HEK293 (cell line): ENCODE results near the gene C12orf56.

Source experiments
- CTCF ChIA-PET: fragments of 350-600 bp; formaldehyde crosslinking; extraction: SDS; loops from one replicate; lab custom pipeline; 2021; ENCODE audit warnings: antibody characterized with exemption; lab: Yijun Ruan, JAX
- POLR2A ChIA-PET: fragments of 300-600 bp; formaldehyde crosslinking; extraction: SDS; loops from one replicate; lab custom pipeline; 2020; ENCODE audit warnings: antibody characterized with exemption, inconsistent platforms; lab: Yijun Ruan, JAX
- H3K27ac ChIP-seq: fragments of 200-500 bp; sonication (Bioruptor generic); 2 replicates; pipeline ENCODE4 v1.5.1; 2014; ENCODE audit warnings: low read depth, low read length, control low read depth, inconsistent platforms; ENCODE audit errors: extremely low read depth
- H3K36me3 ChIP-seq, 2 experiments: fragments of 200-500 bp in 1 of 2; sonication (Bioruptor generic) in 1 of 2; 1 replicate in 1 of 2; 2 replicates in 1 of 2; pipeline ENCODE4 v1.5.1; 2014 to 2017; ENCODE audit warnings: inconsistent platforms in 2 of 2, low read length in 2 of 2; ENCODE audit not compliant: control insufficient read depth in 2 of 2, insufficient read depth in 1 of 2
- H3K4me1 ChIP-seq: fragments of 200-500 bp; sonication (Bioruptor generic); 2 replicates; pipeline ENCODE4 v1.5.1; 2014; ENCODE audit warnings: mild to moderate bottlenecking, low read length, inconsistent platforms; ENCODE audit not compliant: control insufficient read depth, insufficient read depth
- H3K4me3 ChIP-seq: 2 replicates; pipeline ENCODE4 v1.5.1; 2011; ENCODE audit warnings: low read depth, mild to moderate bottlenecking, control low read depth, low read length, moderate library complexity
- H3K9me3 ChIP-seq: fragments of 200-500 bp; sonication (Bioruptor generic); 2 replicates; pipeline ENCODE4 v1.5.1; 2014; ENCODE audit warnings: low read depth, low read length, inconsistent platforms; ENCODE audit not compliant: control insufficient read depth, insufficient read depth
- GFI1B ChIP-seq: fragments of 450-650 bp; formaldehyde crosslinking; IDR thresholded peaks from 2 replicates; pipeline ENCODE4 v1.5.1; 2016; ENCODE audit warnings: missing biosample characterization, missing genetic modification characterization
- GLIS2 ChIP-seq: fragments of 450-650 bp; formaldehyde crosslinking; IDR thresholded peaks from 2 replicates; pipeline ENCODE4 v1.5.1; 2016; ENCODE audit warnings: missing biosample characterization, missing genetic modification characterization
- IKZF3 ChIP-seq: fragments of 450-650 bp; IDR thresholded peaks from 2 replicates; pipeline ENCODE4 v1.5.0; 2018; ENCODE audit warnings: missing biosample characterization, mild to moderate bottlenecking, missing genetic modification characterization, moderate library complexity
- PRDM6 ChIP-seq: fragments of 450-650 bp; formaldehyde crosslinking; IDR thresholded peaks from 2 replicates; pipeline ENCODE4 v1.5.1; 2017; ENCODE audit warnings: missing biosample characterization, missing genetic modification characterization
- SP3 ChIP-seq: fragments of 450-650 bp; formaldehyde crosslinking; IDR thresholded peaks from 2 replicates; pipeline ENCODE4 v1.5.1; 2016; ENCODE audit warnings: missing biosample characterization, missing genetic modification characterization
- ZBTB1 ChIP-seq: fragments of 450-650 bp; formaldehyde crosslinking; IDR thresholded peaks from 2 replicates; pipeline ENCODE4 v1.5.1; 2016; ENCODE audit warnings: missing biosample characterization, missing genetic modification characterization
- ZBTB10 ChIP-seq: fragments of 450-650 bp; formaldehyde crosslinking; IDR thresholded peaks from 2 replicates; pipeline ENCODE4 v1.5.1; 2016; ENCODE audit warnings: missing biosample characterization, missing genetic modification characterization
- ZFP41 ChIP-seq: fragments of 450-650 bp; formaldehyde crosslinking; IDR thresholded peaks from 2 replicates; pipeline ENCODE4 v1.5.1; 2016; ENCODE audit warnings: missing biosample characterization, missing genetic modification characterization, borderline replicate concordance
- ZNF175 ChIP-seq: fragments of 450-650 bp; formaldehyde crosslinking; IDR thresholded peaks from 2 replicates; pipeline ENCODE4 v1.5.1; 2016; ENCODE audit warnings: missing biosample characterization, missing genetic modification characterization
- ZNF184 ChIP-seq: fragments of 450-650 bp; IDR thresholded peaks from 2 replicates; pipeline ENCODE4 v1.5.1; 2018; ENCODE audit warnings: missing biosample characterization, mild to moderate bottlenecking, missing genetic modification characterization
- ZNF223 ChIP-seq: fragments of 450-650 bp; formaldehyde crosslinking; IDR thresholded peaks from 2 replicates; pipeline ENCODE4 v1.5.1; 2016; ENCODE audit warnings: missing biosample characterization, missing genetic modification characterization
- ZNF239 ChIP-seq: fragments of 450-650 bp; formaldehyde crosslinking; IDR thresholded peaks from 2 replicates; pipeline ENCODE4 v1.5.1; 2016; ENCODE audit warnings: missing biosample characterization, missing genetic modification characterization
- ZNF302 ChIP-seq: fragments of 450-650 bp; formaldehyde crosslinking; IDR thresholded peaks from 2 replicates; pipeline ENCODE4 v1.5.1; 2016; ENCODE audit warnings: missing biosample characterization, missing genetic modification characterization, low read depth
- ZNF600 ChIP-seq: fragments of 450-650 bp; formaldehyde crosslinking; IDR thresholded peaks from 2 replicates; pipeline ENCODE4 v1.5.1; 2016; ENCODE audit warnings: missing biosample characterization, missing genetic modification characterization
- ZNF677 ChIP-seq: fragments of 450-650 bp; IDR thresholded peaks from 2 replicates; pipeline ENCODE4 v1.5.0; 2018; ENCODE audit warnings: missing biosample characterization, mild to moderate bottlenecking, missing genetic modification characterization, moderate library complexity
- ZNF792 ChIP-seq: fragments of 450-650 bp; formaldehyde crosslinking; IDR thresholded peaks from 2 replicates; pipeline ENCODE4 v1.5.1; 2016; ENCODE audit warnings: missing biosample characterization, missing genetic modification characterization
- ZSCAN18 ChIP-seq: fragments of 450-650 bp; formaldehyde crosslinking; IDR thresholded peaks from 2 replicates; pipeline ENCODE4 v1.5.1; 2016; ENCODE audit warnings: missing biosample characterization, missing genetic modification characterization
- TF ChIP-seq, protein P1 (sequence below): fragments of 450-650 bp; formaldehyde crosslinking; IDR thresholded peaks from 2 replicates; pipeline ENCODE4 v1.5.1; 2017; ENCODE audit warnings: missing biosample characterization, mild to moderate bottlenecking, missing genetic modification characterization, moderate library complexity
- TF ChIP-seq, protein P2 (sequence below): fragments of 450-650 bp; formaldehyde crosslinking; IDR thresholded peaks from 2 replicates; pipeline ENCODE4 v1.5.0; 2017; ENCODE audit warnings: missing biosample characterization, missing genetic modification characterization, borderline replicate concordance

Gene C12orf56

DNA sequence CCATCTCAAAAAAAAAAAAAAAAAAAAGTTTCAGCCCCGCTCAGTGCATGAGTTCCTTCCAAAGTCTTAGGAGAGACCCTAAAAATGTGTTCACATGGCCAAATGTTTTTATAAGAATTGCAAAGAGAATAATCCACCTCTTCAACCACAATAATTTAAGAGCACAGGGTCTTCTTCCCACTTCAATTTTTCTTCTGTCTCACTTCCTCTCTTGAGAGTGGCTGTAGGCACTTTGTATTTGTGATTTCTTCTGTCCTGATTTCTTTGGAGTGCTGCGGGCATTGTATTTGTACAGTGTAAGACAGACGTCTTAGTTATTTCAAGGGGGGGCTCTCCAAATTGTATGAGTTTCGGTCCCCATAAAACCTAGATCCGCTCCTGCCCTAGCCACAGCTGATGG, 58.3 kb downstream of the C12orf56 start:
- Histone ChIP-seq H3K36me3 (no peaks in the 10 kb centered on the region), H3K4me1 (no peaks in the 10 kb centered on the region), H3K27ac (no peak overlapping the region), H3K4me3 (no peak overlapping the region), H3K9me3 (no peaks in the 10 kb centered on the region)
- POLR2A ChIA-PET = no interaction called here
- CTCF ChIA-PET = no interaction called here
- TF ChIP-seq ZNF792 (tag by site-specific recombination) = no peak
- TF ChIP-seq ZFP41 = no peak
- TF ChIP-seq ZBTB1 (tag by site-specific recombination) = no peak
- no peak for TF ChIP-seq ZNF302 (tag by site-specific recombination)
- no peak for TF ChIP-seq ZSCAN18 (tag by site-specific recombination)
- no peak for TF ChIP-seq ZNF175
- TF ChIP-seq ZNF184 = no peak
- TF ChIP-seq IKZF3 (tag by site-specific recombination) = no peak
- TF ChIP-seq, protein P1, sequence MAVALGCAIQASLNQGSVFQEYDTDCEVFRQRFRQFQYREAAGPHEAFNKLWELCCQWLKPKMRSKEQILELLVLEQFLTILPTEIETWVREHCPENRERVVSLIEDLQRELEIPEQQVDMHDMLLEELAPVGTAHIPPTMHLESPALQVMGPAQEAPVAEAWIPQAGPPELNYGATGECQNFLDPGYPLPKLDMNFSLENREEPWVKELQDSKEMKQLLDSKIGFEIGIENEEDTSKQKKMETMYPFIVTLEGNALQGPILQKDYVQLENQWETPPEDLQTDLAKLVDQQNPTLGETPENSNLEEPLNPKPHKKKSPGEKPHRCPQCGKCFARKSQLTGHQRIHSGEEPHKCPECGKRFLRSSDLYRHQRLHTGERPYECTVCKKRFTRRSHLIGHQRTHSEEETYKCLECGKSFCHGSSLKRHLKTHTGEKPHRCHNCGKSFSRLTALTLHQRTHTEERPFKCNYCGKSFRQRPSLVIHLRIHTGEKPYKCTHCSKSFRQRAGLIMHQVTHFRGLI = no peak
- no peak for TF ChIP-seq SP3 (tag by site-specific recombination)
- no peak for TF ChIP-seq ZBTB10 (tag by site-specific recombination)
- TF ChIP-seq ZNF677 (tag by site-specific recombination) = no peak
- TF ChIP-seq, protein P2, sequence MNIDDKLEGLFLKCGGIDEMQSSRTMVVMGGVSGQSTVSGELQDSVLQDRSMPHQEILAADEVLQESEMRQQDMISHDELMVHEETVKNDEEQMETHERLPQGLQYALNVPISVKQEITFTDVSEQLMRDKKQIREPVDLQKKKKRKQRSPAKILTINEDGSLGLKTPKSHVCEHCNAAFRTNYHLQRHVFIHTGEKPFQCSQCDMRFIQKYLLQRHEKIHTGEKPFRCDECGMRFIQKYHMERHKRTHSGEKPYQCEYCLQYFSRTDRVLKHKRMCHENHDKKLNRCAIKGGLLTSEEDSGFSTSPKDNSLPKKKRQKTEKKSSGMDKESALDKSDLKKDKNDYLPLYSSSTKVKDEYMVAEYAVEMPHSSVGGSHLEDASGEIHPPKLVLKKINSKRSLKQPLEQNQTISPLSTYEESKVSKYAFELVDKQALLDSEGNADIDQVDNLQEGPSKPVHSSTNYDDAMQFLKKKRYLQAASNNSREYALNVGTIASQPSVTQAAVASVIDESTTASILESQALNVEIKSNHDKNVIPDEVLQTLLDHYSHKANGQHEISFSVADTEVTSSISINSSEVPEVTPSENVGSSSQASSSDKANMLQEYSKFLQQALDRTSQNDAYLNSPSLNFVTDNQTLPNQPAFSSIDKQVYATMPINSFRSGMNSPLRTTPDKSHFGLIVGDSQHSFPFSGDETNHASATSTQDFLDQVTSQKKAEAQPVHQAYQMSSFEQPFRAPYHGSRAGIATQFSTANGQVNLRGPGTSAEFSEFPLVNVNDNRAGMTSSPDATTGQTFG = no peak
- TF ChIP-seq PRDM6 (tag by site-specific recombination) = no peak
- no peak for TF ChIP-seq ZNF600 (tag by site-specific recombination)
- TF ChIP-seq ZNF239 = no peak
- TF ChIP-seq GLIS2 (tag by site-specific recombination) = no peak
- no peak for TF ChIP-seq ZNF223 (tag by site-specific recombination)
- no peak for TF ChIP-seq GFI1B
